ENCODE results near the gene FRRS1.

- TF ChIP-seq CTCF (IDR thresholded peaks at IDR 0.05): no peak
- TF ChIP-seq POLR2A (IDR thresholded peaks at IDR 0.05): no peak
- TF ChIP-seq EP300 (IDR thresholded peaks at IDR 0.05): no peak
These were observed 16.0 kb upstream of the FRRS1 start for GRCh38 chr1:99782397-99782796.
